GM18502 (cell line): Measurements from ENCODE around the gene PRR33.
"Not testable (repeated sequence)": the region's sequence is repeated elsewhere in the genome, so short reads cannot be mapped to it uniquely, and the experiment has no call there.

ENCODE experiments used
- ATAC-seq: cut with Tn5 transposase; IDR thresholded peaks from one replicate; pipeline ENCODE4 v1.9.1; 2021; ENCODE audit warnings: mild to moderate bottlenecking; ENCODE audit not compliant: unreplicated experiment, poor library complexity

The PRR33 gene

DNA sequence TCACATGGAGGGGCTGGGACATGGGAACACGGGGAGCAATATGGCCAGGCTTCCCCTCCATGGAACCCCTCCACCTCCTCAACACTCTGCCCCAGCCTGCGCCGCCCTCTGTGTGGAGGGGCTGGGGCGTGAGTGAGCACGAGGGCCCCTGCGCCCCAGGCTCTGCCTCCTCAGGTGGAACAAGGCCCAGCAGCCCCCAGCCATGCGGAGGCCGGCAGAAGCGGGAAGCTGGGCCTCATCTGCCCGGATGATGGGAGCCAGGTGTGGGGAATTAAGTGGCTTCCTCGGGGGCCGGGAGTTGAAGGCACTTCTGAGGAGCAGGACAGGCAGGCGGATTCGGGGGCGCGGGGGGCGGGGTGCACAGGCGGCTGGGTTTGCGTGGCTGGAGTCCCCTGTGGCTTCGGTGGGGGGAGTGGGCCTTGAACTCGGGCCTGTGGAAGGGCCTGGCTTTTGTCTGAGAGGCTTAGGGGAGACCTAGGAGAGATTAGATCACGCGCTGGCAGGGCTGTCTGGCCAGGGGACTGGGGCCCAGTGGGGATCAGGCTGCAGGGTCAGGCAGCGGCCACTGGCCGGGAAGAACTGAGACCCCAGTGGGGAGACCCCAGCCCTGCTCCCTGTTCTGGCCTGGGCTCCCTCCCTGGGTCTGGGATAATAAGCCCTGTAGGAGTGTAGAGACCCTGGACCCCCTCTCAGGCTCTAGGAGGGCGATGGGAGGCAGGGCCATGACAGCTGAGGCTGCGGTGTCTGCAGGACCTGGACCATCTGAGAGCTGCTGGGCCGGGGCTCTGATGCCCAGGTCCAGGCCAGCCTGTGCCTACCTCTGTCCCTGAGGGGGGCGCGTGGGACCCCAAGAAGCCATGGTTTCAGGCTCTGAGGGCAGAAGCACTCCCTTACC lies 13.3 kb downstream of the PRR33 start:
- no peak for ATAC-seq

DNA sequence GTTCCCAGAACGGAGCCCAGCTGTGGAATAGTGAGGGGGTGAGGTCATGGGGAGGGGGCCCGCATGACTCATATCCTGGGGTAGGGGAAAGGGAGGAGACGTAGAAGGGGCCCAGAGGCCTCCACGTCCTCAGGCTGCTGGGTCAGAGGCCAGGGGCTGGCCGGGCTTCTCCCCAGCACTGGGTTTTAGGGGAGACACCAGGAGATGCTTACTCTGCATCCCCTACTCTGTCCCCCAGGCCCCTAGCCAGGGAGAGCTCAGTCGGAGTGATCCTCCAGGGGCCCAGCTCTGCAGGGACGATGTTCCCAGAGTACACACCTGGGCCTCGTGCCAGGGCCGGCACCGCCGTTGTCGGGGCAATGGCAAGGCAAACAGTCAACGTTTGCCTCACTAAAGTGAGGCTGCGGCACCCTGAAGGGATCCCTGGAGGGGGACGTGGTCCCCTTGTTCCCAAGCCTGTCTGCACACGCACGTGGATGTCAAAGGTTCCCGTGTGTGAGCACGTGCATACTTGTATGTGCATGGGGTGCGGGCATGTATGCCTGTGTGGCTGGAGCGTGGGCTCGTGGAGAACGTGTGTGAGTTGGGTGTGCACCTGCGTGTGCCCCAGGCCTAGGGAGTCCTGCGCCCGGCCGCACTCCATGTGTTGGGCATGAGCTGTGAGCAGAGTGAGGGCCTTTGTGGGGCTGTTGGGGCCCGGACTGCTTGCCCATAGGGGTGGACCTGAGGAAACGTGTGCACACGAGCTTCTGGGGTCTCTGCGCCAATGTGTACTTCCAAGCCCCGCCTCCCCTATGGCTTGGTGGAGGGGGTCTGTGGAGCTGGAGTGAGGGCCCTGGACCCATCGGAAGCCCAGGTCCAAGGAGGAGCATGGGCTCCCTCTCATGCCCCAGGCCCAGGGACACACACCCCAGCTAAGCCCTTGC lies 14.2 kb downstream of the PRR33 start:
- ATAC-seq, result no peak

GRCh38 chr11:1876361-1877063 lies 15.2 kb downstream of the PRR33 start:
- ATAC-seq, result no peak

- ATAC-seq, result not testable (repeated sequence)
Observed at GRCh38 chr11:1875851-1876301, 15.8 kb downstream of the PRR33 start.

GRCh38 chr11:1875093-1875850 lies 16.4 kb downstream of the PRR33 start:
- no peak for ATAC-seq

DNA sequence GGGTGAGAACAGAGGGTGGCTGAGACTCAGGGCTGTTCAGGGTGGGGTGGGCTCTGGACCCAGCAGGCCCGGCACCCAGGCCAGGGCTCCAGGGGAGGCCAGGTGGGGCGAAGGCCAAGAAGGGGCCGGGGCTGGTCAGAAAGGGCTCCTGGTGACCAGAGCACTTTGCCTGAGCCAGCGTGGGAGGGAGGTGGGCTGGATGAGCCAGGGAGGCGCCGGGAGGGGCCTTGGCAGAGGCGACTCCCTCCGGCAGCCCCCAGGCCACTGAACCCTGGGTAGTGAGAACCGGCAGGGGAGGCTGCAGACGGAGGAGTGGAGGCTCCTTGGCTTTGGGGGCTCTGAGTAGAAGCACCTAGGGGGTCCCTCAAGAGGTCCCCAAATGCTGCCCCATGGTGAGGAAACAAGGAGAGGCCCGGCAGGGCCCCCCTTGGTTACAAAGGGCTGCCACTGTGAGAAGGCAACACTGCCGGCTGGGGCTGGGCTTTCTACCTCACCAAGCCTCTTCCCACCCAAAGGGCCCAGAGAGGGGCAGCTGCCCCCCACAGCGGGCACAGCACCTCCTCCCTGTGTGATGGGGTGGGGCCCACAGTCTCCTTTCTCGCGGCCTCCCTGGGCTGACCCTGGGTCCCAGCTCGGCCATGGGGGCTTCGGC lies 17.1 kb downstream of the PRR33 start:
- not testable (repeated sequence) for ATAC-seq

DNA sequence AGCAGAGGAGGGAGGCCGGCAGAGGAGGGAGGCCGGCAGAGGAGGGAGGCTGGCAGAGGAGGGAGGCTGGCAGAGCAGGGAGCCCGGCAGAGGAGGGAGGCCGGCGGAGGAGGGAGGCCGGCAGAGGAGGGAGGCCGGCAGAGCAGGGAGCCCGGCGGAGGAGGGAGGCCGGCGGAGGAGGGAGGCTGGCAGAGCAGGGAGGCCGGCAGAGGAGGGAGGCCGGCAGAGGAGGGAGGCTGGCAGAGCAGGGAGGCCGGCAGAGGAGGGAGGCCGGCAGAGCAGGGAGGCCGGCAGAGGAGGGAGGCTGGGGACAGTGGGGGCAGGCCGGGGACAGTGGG lies 17.9 kb downstream of the PRR33 start:
- ATAC-seq, result not testable (repeated sequence)

DNA sequence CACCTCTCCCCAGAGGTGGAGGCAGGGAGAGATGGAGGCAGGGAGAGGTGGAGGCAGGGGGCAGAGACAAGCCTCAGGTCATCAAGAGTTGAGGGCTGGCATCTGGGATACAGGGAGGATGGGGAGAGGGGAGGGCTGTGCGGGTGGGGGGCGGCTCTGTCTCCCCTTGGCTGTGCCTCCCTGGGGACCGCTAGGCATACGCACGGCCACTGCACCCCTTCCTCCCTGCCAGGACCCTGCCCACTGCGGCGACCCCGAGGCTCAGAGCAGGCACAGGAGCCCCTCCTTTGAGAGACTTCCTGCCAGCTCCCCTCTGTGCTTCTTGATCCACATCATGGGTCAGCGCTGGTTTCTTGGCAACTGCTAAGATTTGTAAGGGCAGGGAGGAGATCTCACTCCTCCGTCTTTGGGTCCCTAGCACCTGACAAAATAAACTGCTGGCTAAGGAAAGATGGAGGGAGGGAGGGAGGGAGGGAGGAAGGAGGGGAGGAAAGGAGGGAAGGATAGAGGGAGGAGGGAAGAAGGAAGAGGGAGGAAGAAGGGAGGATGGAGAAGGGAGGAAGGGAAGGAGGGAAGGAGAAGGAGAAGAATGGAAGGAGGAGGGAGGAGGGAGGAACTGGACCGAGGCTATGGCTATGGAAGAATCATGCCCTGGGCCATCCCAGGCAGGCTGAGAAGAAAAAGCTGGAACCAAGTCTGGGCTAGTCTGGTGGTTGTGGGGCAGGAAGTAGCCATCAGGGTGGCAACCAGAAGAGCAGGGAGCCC lies 18.5 kb downstream of the PRR33 start:
- ATAC-seq, result no peak

GRCh38 chr11:1872267-1872985 lies 19.3 kb downstream of the PRR33 start:
- ATAC-seq, result no peak

- no peak for ATAC-seq
Observed at GRCh38 chr11:1871531-1871930, 20.2 kb downstream of the PRR33 start.

DNA sequence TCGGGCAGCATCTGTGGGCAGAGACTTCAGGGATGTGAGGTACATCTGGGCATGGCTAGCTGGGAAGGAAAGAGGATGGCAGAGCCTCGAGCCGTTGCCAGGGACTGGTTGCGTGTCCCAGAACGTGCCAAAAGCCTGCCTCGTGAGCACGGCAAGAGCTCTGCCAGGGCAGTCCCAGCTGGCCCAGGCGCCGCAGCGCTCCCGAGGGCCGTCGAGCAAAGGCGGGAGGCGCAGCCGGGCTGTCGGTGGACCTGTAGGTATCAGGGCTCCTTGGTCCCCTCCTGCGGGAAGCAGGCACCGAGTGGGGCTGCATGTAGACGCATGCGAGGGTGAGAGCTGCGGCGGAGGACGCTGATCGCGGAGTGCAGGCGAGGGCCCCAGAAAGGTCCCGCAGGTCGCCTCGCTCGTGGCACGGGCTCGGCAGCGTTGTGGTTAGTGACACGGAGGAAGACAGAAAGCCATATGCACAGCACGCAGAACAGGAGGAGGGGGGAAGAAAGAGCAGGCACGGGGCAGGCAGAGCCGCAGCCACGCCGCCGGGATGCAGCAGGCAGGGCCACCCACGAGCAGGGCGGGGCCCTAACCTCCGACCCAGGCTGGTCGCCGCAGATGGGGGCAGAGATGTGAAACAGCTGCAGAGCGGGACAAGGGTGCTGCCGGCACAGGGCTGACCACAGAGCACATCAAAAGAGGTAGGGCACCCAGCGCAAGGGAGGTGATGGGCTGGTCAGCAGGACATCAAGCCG lies 20.8 kb downstream of the PRR33 start:
- no peak for ATAC-seq

DNA sequence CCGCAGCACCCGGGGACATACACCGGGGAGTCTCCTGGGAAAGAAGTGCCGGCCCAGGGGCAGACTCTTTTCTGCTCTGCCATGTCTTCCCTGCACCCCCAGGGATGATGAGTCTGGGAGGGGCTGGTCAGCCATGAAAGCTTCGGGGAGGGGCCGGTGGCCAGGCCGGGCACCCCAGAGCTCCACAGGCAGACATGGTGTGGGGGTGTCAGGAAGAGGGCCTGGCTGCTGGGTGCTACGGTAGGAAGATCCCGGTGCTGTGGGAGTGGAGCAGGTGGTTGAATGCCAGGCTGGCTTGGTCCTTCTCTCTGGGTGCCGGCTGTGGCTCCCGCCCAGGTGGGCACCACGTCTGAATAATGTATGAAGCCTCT lies 21.4 kb downstream of the PRR33 start:
- ATAC-seq, result no peak

DNA sequence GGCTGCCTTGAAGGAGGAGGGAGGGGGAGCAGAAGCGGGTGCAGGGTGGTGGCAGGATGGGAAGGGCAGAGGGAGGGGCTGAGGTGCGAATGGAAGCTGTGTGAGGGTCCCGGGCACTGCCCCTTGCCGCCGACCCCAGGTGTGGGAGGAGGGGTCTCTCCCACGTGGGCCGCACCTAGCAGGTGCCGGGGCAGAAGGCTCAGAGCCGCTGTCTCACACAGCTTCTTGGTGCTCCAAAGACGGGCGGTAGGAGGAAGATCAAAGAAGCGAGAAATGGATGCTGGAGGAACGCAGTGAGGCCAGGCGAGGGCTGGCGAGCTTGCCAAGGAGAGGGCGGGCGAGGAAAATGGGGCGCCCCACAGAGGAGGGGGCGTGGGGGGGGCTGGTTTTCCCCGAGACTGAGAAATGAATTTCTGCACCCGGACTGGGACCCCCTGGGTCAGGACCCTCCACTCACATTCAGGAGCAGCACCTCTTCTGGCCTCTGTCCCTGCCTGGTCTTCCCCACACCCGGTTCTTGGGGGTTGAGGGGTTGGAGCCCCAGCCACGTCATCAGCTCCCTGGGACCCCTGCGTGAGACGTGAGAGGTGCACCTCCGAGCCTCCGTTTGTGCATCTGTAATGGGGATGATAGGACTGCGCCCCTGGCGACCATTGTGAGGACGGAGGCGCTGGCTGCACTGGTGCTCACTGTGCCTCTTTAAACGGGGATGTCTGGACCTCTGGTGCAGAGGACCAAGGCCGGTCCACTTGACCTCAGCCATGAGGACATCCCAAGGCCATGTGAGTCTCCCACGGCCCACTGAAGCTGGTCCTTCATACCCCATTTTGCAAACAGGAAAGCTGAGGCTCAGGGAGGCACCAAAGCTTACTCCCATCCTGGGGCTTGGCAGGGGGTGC lies 22.0 kb downstream of the PRR33 start:
- ATAC-seq, result no peak

DNA sequence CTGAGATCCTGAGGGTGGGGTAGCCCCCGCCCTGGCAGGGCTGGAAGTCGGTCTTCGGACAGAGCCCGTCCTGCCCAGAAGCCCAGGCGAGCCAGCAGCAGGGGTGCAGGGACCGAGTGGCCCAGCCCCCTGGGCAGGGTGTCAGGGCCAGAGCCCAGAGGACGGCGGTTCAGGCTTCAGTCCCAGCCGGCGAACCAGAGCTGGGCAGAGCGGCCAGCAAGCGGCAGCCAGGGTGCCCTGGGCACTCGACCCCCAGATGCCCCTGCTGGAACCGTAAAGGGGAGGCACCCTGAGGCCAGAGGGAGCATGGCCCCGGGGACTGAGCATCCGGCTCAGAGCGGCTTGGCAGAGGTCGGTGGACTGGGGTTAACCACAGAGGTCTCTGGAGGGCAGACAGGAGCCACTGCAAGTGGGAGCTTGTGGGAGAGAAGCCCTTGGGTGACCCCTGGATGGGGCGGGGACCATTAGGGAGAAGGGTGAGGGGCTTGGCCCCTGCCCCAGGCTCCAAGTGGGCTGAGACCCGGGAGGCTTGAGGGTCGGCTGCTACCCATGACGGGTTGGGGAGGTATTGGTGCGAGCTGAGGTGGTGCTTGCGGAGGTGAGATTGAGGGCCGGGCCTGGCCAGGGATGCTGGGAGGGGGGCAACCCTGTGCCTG lies 22.9 kb downstream of the PRR33 start:
- ATAC-seq, result no peak

DNA sequence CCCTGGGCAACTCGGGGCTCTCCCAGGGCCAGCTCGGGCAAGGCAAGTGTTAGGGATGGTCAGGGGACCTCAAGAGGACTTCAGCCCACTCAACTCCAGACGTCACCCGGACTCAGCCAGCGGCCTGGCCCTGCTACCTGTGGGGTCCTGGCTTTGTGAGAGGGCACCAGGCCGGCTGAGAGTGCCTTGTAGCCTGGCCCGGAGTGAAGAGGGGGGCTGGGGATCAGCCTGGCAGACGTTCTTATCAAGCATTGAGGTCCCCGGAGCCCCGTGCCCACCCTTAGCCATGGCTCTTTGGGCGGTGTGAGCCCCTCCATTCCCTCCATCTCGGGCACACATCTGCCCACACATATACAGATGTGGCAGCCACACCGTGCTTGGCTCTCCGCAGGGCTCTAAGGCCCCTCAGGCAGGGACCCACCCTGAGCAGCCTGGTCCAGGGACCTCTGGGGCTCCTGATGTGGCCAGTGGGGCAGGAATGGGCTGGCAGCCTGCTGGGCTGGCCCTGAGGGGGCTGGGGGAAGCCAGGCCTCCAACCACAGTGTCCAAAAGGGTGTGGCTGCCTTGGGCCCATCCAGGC lies 23.5 kb downstream of the PRR33 start:
- ATAC-seq, result no peak

DNA sequence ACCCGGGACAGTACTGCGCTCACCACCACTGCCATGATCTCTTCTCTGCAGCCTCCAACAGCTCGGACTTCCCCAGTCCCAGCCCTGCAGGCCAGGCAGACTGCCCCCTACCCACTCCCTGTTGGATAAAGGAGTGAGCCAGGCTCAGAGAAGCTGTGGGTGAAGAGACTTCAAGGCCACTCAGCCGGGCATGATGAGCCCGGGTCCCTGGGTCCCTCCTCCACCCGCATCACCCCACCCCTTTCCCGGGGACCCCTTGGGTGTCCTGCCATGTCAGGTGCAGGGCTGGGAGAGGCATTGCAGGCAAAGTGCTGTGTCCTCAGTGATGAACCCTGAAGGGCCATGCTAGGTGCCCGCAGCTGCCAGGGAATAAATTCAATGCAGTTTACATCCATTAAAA lies 24.3 kb downstream of the PRR33 start:
- ATAC-seq, result no peak
